Measurements from ENCODE around the gene CIDEC. TPM values are rescaled to one million over a fixed set of nuclear protein-coding genes. Genes with fewer than 3 reads are reported as not detected.

The CIDEC gene
- total and polyA plus RNA-seq, 2 of the 8 experiments (the other 6 are each of a cell fraction or from before 2014, with no cell fraction given) = not detected

DNA sequence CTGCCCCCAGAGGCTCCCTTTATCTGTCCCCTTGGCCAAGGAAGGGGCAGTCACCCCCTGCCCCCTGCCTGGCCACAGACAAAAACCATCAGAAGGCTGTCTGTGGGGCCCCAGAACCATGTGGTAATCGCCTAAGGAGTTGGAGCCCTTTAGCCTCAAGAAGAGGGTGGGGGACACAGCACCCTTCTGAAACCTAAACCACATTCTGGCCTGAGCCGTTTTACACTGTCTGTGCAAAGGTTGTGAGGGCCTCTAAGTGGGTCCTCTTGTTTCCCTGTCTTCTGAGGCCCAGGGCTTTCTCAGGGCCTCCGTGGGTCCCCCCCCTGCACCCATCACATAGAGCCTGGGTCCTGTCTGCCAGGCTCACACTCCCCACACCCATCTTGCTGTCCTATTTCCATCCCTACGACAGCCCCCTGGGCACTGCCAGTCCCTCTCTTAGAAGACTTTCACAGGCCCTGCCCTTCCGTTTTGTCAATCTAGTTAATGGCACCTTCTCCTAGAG is 18.4 kb downstream of the CIDEC start:
- ChIA-PET POLR2A (ENCODE audit: partially characterized antibody) (interaction anchor here (0.6 to 1.1 kb wide), 3 partner anchors 10 to 77 kb away, joined by 3 read pairs; no protein-coding TSS in a partner anchor), CTCF (ENCODE audit: partially characterized antibody) (interaction anchor here (0.9 to 1.9 kb wide), 5 partner anchors 21 to 85 kb away, joined by 3 to 5 read pairs (median 4); no protein-coding TSS in a partner anchor)
- WGBS, 2 experiments (ENCODE audit: extremely low coverage in 1 of 2, insufficient coverage in 1 of 2, insufficient read length in 1 of 2, insufficient replicate concordance in 2 of 2, low coverage in 1 of 2, low lambda C conversion rate in 2 of 2, missing lambda C conversion rate in 1 of 2) = 86% methylated on average over 5 of the region's 5 CpGs; no CpG with 5 or more reads in 1 of the 2 experiments
- Histone ChIP-seq H3K23ac (ENCODE audit: insufficient read length) (no peak overlapping the region), H3K4me2 (ENCODE audit: insufficient read depth in 1 of 2, low read depth in 2 of 2, low read length in 2 of 2) (peak overlapping the region in 1 of 2 experiments; percentile 76; a peak in 3 of 4 replicates), H3K4me3 (ENCODE audit: extremely low read depth in 1 of 4, insufficient read depth in 2 of 4, low read depth in 3 of 4, low read length in 4 of 4) (no peak overlapping the region), H3K14ac (ENCODE audit: insufficient read length) (no peak overlapping the region), H3K79me2 (ENCODE audit: control insufficient read depth in 1 of 2, insufficient read depth in 2 of 2, low read length in 2 of 2) (no peaks in the 10 kb centered on the region), H3K27me3 (replicated peaks in 1 of 4; ENCODE audit: control insufficient read depth in 3 of 4, extremely low read depth in 1 of 4, insufficient read depth in 3 of 4, low read length in 3 of 4) (peaks cover 0 to 12% (median 4%) of the 10 kb centered on the region in 4 experiments; a peak in 3 of 7 replicates), H3K4me1 (replicated peaks in 1 of 4; ENCODE audit: control insufficient read depth in 3 of 4, insufficient read depth in 4 of 4, low read length in 3 of 4) (peaks cover 0 to 5% (median 3%) of the 10 kb centered on the region in 4 experiments; a peak in 6 of 7 replicates), H2BK15ac (ENCODE audit: low read length) (no peak overlapping the region), H4K20me1 (replicated peaks in 1 of 2; ENCODE audit: control insufficient read depth in 1 of 2, insufficient read depth in 2 of 2, low read length in 2 of 2) (no peaks in the 10 kb centered on the region), H3K18ac (ENCODE audit: extremely low read depth, low read length) (no peak overlapping the region; the same call in 1 of the 2 replicates), H3K36me3 (ENCODE audit: control insufficient read depth in 2 of 4, insufficient read depth in 4 of 4, low read length in 3 of 4) (no peaks in the 10 kb centered on the region), H3K9ac (replicated peaks in 1 of 4; ENCODE audit: extremely low read depth in 1 of 4, low read depth in 3 of 4, low read length in 3 of 4) (no peak overlapping the region), H3K4ac (replicated peaks; ENCODE audit: insufficient read length, low read depth, low read length) (no peak overlapping the region), H2BK120ac (replicated peaks; ENCODE audit: low read depth, low read length) (no peak overlapping the region), H3K27ac (ENCODE audit: low read depth, low read length) (no peak overlapping the region), H3K56ac (replicated peaks; ENCODE audit: insufficient read length, low read depth, low read length) (no peak overlapping the region), H4K8ac (ENCODE audit: extremely low read depth, insufficient read depth, low read length) (no peak overlapping the region), H2AFZ (ENCODE audit: low read length) (no peak overlapping the region), H2BK12ac (ENCODE audit: low read depth, low read length) (0 out of 2 replicates have a peak overlapping the region, but pooled peaks have one; percentile 17), H4K91ac (replicated peaks; ENCODE audit: insufficient read length, low read length) (no peak overlapping the region), H2AK5ac (ENCODE audit: low read depth, low read length) (no peak overlapping the region), H2BK20ac (ENCODE audit: low read length) (no peak overlapping the region), H3K79me1 (ENCODE audit: low read depth, low read length) (no peaks in the 10 kb centered on the region), H2BK5ac (ENCODE audit: low read depth, low read length) (no peak overlapping the region), H4K5ac (ENCODE audit: insufficient read length, low read depth, low read length) (no peak overlapping the region), H3K23me2 (ENCODE audit: low read depth, low read length) (peaks cover 4% of the 10 kb centered on the region; the same call in 1 of the 2 replicates), H3K9me3 (ENCODE audit: insufficient read depth in 2 of 2, low read depth in 1 of 2, low read length in 1 of 2) (no peaks in the 10 kb centered on the region)
- DNase-seq (ENCODE audit: low read depth in 1 of 2, low spot score in 2 of 2) (no peak), FAIRE-seq (no peak)
- TF ChIP-seq EZH2 (IDR thresholded peaks at IDR 0.05; ENCODE audit: low read depth, low read length, severe bottlenecking) = peak; percentile 1
- TF ChIP-seq PHF8 (conservative IDR thresholded peaks at IDR 0.05; ENCODE audit: low read depth, low read length) = no peak

All from H1 (cell line).